Peyer's patch (tissue), 4 donors: Measurements from ENCODE around the gene CDNF.

Experiments
- POLR2A ChIP-seq, 2 donors: fragments of 450-650 bp; IDR thresholded peaks; one replicate each; pipeline ENCODE4 v1.5.1; 2017; ENCODE audit warnings: antibody characterized with exemption in 2 of 2, mild to moderate bottlenecking in 2 of 2, moderate library complexity in 2 of 2
- TF ChIP-seq, protein P1 (sequence below), 6 experiments: fragments of 450-650 bp in 4 of 6; fragments of 200-600 bp in 2 of 6; sonication (generic) in 1 of 6; IDR thresholded peaks; one replicate each; pipeline ENCODE4 v1.5.1; 2017 to 2019; ENCODE audit warnings: antibody characterized with exemption in 6 of 6, mild to moderate bottlenecking in 3 of 6, moderate library complexity in 1 of 6

DNA sequence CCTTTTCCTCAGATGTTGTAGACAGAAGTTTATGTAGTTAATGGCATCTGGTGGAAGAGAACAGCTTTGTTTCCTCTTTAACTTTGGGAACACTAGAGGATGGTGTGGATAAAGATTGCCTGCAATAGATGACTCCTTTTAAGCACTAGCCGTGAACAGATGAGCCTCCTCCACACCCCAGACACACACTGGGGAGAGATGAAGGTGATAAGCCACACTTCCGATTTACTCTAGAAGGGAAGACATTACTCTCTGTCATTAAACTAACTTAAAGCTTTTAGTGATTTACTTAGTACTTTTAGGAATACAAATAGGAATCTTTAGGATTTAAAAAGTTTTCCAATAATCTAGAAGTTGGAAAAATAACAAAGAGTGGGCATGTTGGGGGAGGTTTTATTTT is 7.1 kb upstream of the CDNF start:
- TF ChIP-seq, protein P1, sequence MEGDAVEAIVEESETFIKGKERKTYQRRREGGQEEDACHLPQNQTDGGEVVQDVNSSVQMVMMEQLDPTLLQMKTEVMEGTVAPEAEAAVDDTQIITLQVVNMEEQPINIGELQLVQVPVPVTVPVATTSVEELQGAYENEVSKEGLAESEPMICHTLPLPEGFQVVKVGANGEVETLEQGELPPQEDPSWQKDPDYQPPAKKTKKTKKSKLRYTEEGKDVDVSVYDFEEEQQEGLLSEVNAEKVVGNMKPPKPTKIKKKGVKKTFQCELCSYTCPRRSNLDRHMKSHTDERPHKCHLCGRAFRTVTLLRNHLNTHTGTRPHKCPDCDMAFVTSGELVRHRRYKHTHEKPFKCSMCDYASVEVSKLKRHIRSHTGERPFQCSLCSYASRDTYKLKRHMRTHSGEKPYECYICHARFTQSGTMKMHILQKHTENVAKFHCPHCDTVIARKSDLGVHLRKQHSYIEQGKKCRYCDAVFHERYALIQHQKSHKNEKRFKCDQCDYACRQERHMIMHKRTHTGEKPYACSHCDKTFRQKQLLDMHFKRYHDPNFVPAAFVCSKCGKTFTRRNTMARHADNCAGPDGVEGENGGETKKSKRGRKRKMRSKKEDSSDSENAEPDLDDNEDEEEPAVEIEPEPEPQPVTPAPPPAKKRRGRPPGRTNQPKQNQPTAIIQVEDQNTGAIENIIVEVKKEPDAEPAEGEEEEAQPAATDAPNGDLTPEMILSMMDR (IDR thresholded peaks at IDR 0.05): no peak
- no peak for TF ChIP-seq POLR2A (IDR thresholded peaks at IDR 0.05)
